Pancreas (tissue), 10 donors: ENCODE measurements around the gene NUDT16L1. TPM values are rescaled to one million over a fixed set of nuclear protein-coding genes. Genes with fewer than 3 reads are reported as not detected.

Experiments
- ATAC-seq, 4 donors: fragments of 200-7000 bp; cut with Tn5 transposase; one replicate each; pipeline versions ENCODE4 v1.8.0 to v1.9.1; 2020; ENCODE audit warnings: mild to moderate bottlenecking in 4 of 4, moderate library complexity in 4 of 4
- DNase-seq, 6 donors: peaks; one replicate each; pipeline ENCODE4 v3.0.0-alpha.2; 2020
- FAIRE-seq: peaks from 2 replicates; lab custom pipeline; 2012; peaks lifted over from hg19 to GRCh38; lab: Jason Lieb, UNC
- H3K27ac ChIP-seq, 4 donors: fragments of 200-600 bp; sonication (generic); 1 replicate in 3 of 4; 2 replicates in 1 of 4; pipeline versions ENCODE4 v1.5.0 to v1.8.0; 2020
- H3K27me3 ChIP-seq, 4 donors: fragments of 200-600 bp; one replicate each; pipeline ENCODE4 v1.8.0; 2021
- H3K36me3 ChIP-seq, 3 donors: fragments of 200-600 bp; sonication (generic) in 1 of 3; one replicate each; pipeline versions ENCODE4 v1.5.0 to v1.8.0; 2020 to 2021
- H3K4me1 ChIP-seq, 3 donors: fragments of 200-600 bp; one replicate each; pipeline ENCODE4 v1.8.0; 2021
- H3K4me3 ChIP-seq, 4 donors: fragments of 200-600 bp; sonication (generic) in 2 of 4; one replicate each; pipeline versions ENCODE4 v1.5.0 to v1.8.0; 2020 to 2021
- H3K9me3 ChIP-seq, 4 donors: fragments of 200-600 bp; one replicate each; pipeline ENCODE4 v1.8.0; 2021
- CTCF ChIP-seq, 4 donors: fragments of 200-600 bp; sonication (generic) in 3 of 4; IDR thresholded peaks; one replicate each; pipeline versions ENCODE4 v1.5.0 to v1.8.0; 2021; ENCODE audit warnings: antibody characterized with exemption in 4 of 4
- WGBS, 2 donors: extraction: QIAGEN DNeasy Blood & Tissue Kit; methylation state at CpG; one replicate each; pipeline ENCODE4 v1.1.7; 2013; 5-methylcytosine and 5-hydroxymethylcytosine counted together
- intact Hi-C, 3 donors: fragments of 100-400 bp; cut with DNase I; formaldehyde crosslinking; loops; one replicate each; pipeline versions ENCODE4 v1.11.1 to v1.14.2; 2022
- polyA plus RNA-seq, 2 donors: library from polyadenylated mRNA; stranded (reverse); fragments of 200-250 nt; gene quantifications; one replicate each; pipeline ENCODE4 v1.2.3, GENCODE V29; 2013
- total RNA-seq, 6 donors: library from RNA; stranded (reverse); fragmentation: NEBNext Ultra II Directional in 4 of 6; extraction: Animal tissue kit (Norgen Biotek cat#: 25700) in 4 of 6; gene quantifications; one replicate each; pipeline versions ENCODE4 v1.2.1 to v1.2.4, GENCODE V29; 2021 to 2023
- donor health status: healthy with polysubstance abuse.
- donor health status: DM: no; HTN: no; CAD: no; lungs with moderate emphysema.
- donor health status: DM: no; HTN: no; CAD: no.
- donor health status: control.
- donor health status: control.
- donor health status: Bipolar disorder and iron deficiency.
- donor health status: DM: yes; HTN: yes; CAD: no.
- donor health status: DM: no; HTN: no; CAD: no.
- donor health status: DM: no; HTN: no; CAD: no.
- donor health status: DM: yes; HTN: yes; CAD: no.

Gene NUDT16L1
- total and polyA plus RNA-seq, 8 donors = 7.0 to 32.3 (median 14.2) TPM

- FAIRE-seq = no peak
- H3K27ac ChIP-seq = peak overlapping the region in 1 of 4 donors; percentile 28
- peaks cover 5 to 9% (median 5%) of the 10 kb centered on the region in 3 donors for H3K36me3 ChIP-seq
- no peaks in the 10 kb centered on the region for H3K27me3 ChIP-seq
- ATAC-seq = peak in 1 of 4 donors; percentile 7
- H3K4me1 ChIP-seq = peaks cover 0 to 3% (median 0%) of the 10 kb centered on the region in 3 donors
- DNase-seq = no peak
- TF ChIP-seq CTCF (IDR thresholded peaks at IDR 0.05) = no peak
- intact Hi-C loops = no loop called here
- WGBS, 2 donors = 82 to 84% methylated on average over 5 of the region's 5 CpGs
- no peak overlapping the region for H3K4me3 ChIP-seq
- H3K9me3 ChIP-seq = no peaks in the 10 kb centered on the region
These were observed 29.9 kb upstream of the NUDT16L1 start for GRCh38 chr16:4663465-4663776.

- H3K27ac ChIP-seq = peak overlapping the region in 1 of 4 donors; percentile 28
- no peaks in the 10 kb centered on the region for H3K27me3 ChIP-seq
- FAIRE-seq (no peak), ATAC-seq (peak in 3 of 4 donors; percentile 9 to 43 (median 40)), DNase-seq (peak in 3 of 6 donors; percentile 26 to 63 (median 53))
- peaks cover 6 to 14% (median 10%) of the 10 kb centered on the region in 3 donors for H3K36me3 ChIP-seq
- 70 to 76% methylated on average over 25 of the region's 25 CpGs for WGBS, 2 donors
- TF ChIP-seq CTCF (IDR thresholded peaks at IDR 0.05) = no peak
- H3K4me3 ChIP-seq = no peak overlapping the region
- intact Hi-C loops = no loop called here
- H3K4me1 ChIP-seq = peaks cover 0 to 3% (median 0%) of the 10 kb centered on the region in 3 donors
- no peaks in the 10 kb centered on the region for H3K9me3 ChIP-seq
These were observed 29.4 kb upstream of the NUDT16L1 start for GRCh38 chr16:4663777-4664465.

GRCh38 chr16:4664538-4665418 is 28.6 kb upstream of the NUDT16L1 start:
- peaks cover 0 to 3% (median 0%) of the 10 kb centered on the region in 3 donors for H3K4me1 ChIP-seq
- no peaks in the 10 kb centered on the region for H3K9me3 ChIP-seq
- intact Hi-C loops = no loop called here
- no peaks in the 10 kb centered on the region for H3K27me3 ChIP-seq
- DNase-seq = peak in 2 of 6 donors; percentile 60 to 69
- no peak overlapping the region for H3K4me3 ChIP-seq
- peaks cover 6 to 16% (median 8%) of the 10 kb centered on the region in 3 donors for H3K36me3 ChIP-seq
- peak overlapping the region in 1 of 4 donors; percentile 14 for H3K27ac ChIP-seq
- no peak for FAIRE-seq
- no peak for TF ChIP-seq CTCF (IDR thresholded peaks at IDR 0.05)
- 75 to 76% methylated on average over 26 of the region's 26 CpGs for WGBS, 2 donors
- peak in 3 of 4 donors; percentile 9 to 31 (median 11) for ATAC-seq

GRCh38 chr16:4666537-4667202 is 26.7 kb upstream of the NUDT16L1 start:
- no peaks in the 10 kb centered on the region for H3K9me3 ChIP-seq
- 80 to 81% methylated on average over 20 of the region's 20 CpGs for WGBS, 2 donors
- no peak for FAIRE-seq

More at GRCh38 chr16:4666537-4667202, 26.7 kb upstream of the NUDT16L1 start:
- peaks cover 0 to 3% (median 0%) of the 10 kb centered on the region in 3 donors for H3K4me1 ChIP-seq
- H3K27me3 ChIP-seq = no peaks in the 10 kb centered on the region
- H3K36me3 ChIP-seq = peaks cover 6 to 21% (median 7%) of the 10 kb centered on the region in 3 donors
- ATAC-seq (peak in 3 of 4 donors; percentile 9 to 30 (median 21)), DNase-seq (peak in 3 of 6 donors; percentile 28 to 61 (median 52))
- no peak overlapping the region for H3K27ac ChIP-seq
- no peak for TF ChIP-seq CTCF (IDR thresholded peaks at IDR 0.05)
- no peak overlapping the region for H3K4me3 ChIP-seq
- intact Hi-C loops = no loop called here
